ENCODE data around the gene CD3G. TPM values are rescaled to one million over a fixed set of nuclear protein-coding genes. Genes with fewer than 3 reads are reported as not detected.
A peak's percentile ranks its signal among the peaks of the same experiment; 100 is the strongest.

Gene CD3G
- polyA plus RNA-seq, 12 donors = 0.07 to 2.3 (median 0.26) TPM; not detected in 5

DNA sequence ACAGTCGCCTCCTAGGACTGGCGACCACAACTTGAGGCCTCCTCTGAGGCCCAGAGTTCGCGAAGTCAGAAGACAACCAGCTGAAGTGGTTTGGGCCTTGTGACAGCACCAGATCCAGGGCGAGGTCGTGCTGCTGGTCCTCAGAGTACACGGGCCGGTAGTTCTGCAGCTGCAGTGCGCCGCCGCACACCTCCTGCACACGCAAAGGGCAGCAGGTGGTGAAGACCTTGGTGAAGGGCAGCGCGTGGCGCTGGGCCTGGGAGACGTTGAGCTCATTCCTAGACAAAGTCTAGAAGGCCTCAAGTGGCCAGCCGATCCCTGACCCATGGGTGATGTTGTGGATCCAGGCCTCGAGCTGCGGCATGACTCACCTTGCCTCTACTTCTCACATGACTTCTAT, 21.4 kb upstream of the CD3G start:
- no peak for DNase-seq

GRCh38 chr11:118325283-118325682, 18.9 kb upstream of the CD3G start:
- DNase-seq = no peak

DNA sequence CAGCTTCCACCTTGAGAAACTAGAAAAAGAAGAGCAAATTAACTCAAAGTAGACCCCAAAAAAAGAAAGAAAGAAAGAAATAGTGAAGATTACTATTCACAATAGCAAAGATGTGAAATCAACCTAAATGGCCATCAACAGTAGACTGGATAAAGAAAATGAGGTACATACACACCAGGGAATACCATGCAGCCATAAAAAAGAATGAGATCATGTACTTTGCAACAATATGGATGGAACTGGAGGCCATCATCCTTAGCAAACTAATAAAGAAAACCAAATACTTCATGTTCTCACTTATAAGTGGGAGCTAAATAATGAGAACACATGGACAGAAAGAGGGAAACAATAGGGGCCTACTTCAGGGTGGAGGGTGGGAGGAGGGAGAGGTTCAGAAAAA, 15.4 kb upstream of the CD3G start:
- DNase-seq = no peak

GRCh38 chr11:118334745-118335144, 9.4 kb upstream of the CD3G start:
- DNase-seq = no peak

DNA sequence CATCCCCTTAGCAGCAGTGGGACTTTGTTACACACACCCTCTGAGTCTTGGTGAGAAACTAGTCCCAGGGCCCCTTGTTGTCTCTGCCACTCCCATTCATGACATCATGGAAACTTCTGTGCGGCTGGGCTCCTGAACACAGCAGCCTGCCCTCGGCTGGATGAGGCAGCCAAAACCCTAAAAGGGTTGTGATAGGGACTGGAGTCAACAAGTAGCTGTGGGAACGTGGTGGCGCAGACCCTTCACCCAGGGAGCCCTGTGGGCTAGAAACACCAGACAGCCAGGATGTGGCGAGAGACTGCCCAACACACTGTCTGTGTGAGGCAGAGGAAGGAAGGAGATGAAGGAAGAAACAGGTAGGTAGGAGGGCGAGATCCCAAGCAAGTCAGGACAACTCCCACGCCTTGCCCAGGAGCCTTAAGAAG, 5.5 kb upstream of the CD3G start:
- no peak for DNase-seq

GRCh38 chr11:118339281-118339961, 4.7 kb upstream of the CD3G start:
- DNase-seq = no peak

- DNase-seq = no peak
Observed at GRCh38 chr11:118340449-118340848, 3.7 kb upstream of the CD3G start.

DNA sequence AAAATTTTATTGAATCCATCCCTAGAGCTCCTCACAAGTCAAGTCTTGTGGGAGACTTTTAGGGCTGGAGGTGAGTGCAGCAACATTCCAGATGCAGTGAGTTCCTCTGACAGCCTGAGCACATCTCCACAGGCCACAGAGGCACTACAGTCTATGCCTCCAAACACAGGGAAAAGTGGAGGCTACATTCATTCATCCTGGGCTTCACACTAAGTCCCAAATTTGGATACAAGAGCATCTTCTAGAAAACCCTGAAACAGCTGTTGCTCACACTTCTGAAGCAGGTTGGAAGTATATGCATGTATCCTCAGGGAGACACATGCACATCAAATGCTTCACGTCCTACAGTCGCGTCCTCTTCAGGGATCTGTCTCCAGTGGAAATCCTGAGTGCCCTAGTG, 2.9 kb upstream of the CD3G start:
- DNase-seq = no peak

DNA sequence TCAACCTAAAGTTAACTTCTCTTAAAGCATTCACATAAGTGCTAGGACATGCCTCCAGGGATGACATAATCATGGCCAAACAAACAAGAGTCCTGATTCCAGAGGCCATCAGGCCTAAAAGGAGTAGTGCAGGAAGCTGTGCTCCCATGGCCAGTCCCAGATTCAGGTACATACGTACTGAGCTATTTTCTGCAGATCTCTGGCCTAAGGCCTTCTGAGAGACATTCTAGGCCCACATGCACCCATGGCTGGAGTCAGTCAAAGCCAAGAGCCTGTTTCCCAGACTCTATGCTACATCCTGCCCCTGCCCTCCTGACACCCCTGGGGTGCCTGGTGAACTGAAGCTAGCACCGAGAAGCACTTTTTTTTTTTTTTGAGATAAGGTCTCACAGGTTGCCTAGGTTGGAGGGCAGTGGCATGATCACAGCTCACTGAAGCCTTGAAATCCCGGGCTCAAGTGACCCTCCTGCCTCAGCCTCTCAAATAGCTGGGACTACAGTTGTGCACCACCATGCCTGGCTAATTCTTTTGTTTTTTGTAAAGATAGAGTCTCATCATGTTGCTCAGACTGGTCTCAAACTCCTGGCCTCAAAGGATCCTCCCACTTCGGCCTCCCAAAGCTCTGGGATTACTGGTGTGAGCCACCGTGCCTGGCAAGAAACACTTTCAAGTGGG, 2.2 kb upstream of the CD3G start:
- no peak for DNase-seq

DNA sequence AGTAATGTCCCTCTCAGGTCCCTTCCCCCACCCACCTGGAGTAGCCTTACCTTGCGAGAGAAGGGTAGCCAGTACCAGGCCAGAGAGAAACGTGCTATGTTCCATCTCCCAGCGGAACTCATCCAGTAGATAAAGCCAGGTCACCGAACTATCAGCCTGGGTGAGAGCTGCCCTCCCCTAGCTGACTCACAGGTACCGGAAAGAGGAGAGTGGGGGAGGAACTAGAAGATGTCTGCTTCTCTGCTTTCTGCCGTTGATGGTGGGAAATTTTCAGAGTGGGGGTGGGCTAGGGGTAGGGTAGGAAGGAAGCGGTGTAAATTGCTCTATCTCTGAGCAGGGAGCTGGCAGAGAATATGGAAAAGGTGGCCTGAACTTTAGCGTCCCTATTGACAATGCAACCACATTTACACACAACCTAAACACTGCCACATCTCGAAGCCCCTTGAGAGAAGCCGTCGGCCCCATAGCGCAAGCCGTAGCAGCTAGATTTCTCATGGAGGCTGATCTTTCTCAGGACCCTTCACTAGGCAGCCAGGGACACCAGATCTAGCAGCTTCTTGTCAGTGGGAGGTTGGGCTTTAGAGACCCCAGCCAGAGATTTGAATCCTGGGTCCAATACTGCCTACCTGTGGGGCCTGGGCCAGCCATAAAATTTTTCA, 1.5 kb upstream of the CD3G start, which contains the start of gene CD3D:
Gene CD3D (minus strand): TSS at position 203 of the 659 bp plus-strand sequence. CDS start 98 bp downstream, at position 105.
- no peak for DNase-seq

DNA sequence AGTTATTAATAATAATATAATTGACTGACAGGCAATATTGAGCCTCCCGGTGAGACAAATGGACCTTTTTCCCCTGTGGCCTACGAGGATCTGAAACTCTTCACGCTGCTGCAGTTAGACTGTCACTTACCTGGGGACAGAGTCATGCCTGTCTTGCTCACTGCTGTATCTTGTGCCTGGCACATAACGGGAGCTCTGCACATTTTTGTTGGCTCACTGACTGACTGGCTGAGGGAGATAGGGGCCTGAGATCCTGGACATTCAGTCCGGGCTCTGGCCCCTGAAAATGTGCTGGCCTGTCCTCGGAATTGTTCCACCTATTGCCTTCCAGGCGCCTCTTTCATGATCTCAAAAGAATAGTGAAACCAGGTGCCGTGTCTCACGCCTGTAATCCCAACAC, 896 bp upstream of the CD3G start:
- no peak for DNase-seq

DNA sequence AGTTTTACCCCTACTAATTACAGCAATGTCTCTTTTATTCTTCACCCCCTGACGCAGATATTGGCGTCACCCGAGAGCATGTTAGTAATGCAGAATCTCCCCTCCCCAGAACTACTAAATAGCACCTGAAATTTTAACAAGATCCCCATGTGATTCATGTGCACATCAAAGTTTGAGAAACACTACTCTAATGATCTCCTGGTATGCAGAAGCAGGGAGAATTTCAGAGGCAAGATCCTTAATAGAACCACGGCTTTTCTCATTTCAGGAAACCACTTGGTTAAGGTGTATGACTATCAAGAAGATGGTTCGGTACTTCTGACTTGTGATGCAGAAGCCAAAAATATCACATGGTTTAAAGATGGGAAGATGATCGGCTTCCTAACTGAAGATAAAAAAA, 5.3 kb downstream of the CD3G start:
- no peak for DNase-seq

DNA sequence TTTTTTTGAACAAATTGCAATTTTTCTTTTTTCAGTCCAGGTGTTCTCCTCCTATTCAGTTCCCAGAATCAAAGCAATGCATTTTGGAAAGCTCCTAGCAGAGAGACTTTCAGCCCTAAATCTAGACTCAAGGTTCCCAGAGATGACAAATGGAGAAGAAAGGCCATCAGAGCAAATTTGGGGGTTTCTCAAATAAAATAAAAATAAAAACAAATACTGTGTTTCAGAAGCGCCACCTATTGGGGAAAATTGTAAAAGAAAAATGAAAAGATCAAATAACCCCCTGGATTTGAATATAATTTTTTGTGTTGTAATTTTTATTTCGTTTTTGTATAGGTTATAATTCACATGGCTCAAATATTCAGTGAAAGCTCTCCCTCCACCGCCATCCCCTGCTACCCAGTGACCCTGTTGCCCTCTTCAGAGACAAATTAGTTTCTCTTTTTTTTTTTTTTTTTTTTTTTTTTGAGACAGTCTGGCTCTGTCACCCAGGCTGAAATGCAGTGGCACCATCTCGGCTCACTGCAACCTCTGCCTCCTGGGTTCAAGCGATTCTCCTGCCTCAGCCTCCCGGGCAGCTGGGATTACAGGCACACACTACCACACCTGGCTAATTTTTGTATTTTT, 9.1 kb downstream of the CD3G start:
- peak; percentile 23 for DNase-seq

DNA sequence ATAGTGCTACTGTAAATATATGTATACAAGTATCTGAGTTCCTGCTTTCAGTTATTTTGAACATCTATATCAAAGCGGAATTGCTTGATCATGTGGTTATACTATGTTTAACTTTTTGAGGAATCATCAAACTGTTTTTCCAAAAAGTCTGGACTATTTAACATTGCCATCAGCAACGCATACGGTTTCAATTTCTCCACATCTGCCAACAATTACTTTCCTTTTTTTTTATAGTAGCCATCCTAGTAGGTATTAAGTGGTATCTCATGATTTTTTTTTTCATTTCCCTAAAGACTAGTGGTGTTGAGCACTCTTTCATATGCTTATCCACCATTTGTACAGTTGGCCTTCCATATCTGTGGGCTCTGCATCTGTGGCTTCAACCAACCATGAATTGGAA, 13.9 kb downstream of the CD3G start:
- no peak for DNase-seq

- DNase-seq = peak; percentile 95
Observed at GRCh38 chr11:118359295-118359958, 15.3 kb downstream of the CD3G start, which contains the start of gene UBE4A. Gene UBE4A, plus strand, starts transcription at chr11:118359600. Its CDS starts 5,481 bp downstream, at chr11:118365081.

GRCh38 chr11:118364956-118365615, 20.9 kb downstream of the CD3G start:
- no peak for DNase-seq

DNA sequence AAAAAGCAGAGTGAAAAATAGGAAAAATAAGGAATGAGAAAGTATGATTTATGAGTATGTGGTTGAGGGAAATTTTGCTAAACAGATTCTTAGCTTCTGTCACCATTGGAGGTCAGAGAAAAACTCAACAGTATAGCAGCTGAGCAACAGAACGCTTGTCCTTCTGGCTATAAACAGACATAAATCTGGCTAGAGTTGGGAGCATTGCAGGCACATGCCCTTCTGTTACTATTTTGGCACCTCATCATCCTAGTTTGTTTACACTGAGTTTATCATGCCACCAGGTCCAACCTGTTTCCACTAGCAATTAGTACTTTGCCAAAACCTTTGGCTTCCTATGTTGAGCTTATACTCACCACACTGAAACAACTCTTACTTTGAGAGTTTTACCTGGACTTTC, 22.1 kb downstream of the CD3G start:
- no peak for DNase-seq

DNA sequence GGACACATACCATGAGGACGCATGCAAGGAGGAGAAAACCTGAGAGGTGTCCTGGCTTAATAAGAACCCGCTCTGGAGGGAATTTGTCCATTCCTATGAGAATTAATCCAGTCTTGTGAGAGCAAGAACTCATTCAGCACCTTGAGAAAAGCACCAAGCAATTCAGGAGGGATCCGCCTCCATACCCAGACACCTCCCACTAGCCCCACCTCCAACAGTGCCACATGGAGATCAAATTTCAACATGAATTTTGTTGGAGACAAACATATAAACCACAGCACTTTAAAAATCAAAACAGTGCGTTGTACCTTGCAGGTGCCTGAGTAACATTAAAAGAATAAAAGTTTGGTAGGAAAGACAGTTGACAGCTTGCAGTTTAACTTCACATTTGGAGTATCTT, 26.6 kb downstream of the CD3G start:
- DNase-seq = no peak

DNA sequence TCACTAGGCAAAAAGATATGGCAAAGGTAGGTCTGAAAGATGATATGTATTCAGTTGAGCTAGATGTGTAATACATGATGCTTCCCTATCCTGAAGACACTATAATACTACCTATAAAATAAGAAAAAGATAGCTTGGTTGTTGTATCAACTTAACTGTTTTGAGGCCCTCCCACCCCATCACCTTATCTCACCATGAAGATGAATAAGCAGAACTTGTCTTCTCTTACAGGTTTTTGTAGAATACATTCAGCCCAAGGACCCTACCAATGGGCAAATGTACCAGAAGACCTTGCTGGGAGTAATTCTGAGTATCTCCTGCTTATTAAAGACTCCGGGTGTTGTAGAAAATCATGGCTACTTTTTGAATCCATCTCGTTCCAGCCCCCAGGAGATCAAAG, 29.1 kb downstream of the CD3G start:
- no peak for DNase-seq

DNA sequence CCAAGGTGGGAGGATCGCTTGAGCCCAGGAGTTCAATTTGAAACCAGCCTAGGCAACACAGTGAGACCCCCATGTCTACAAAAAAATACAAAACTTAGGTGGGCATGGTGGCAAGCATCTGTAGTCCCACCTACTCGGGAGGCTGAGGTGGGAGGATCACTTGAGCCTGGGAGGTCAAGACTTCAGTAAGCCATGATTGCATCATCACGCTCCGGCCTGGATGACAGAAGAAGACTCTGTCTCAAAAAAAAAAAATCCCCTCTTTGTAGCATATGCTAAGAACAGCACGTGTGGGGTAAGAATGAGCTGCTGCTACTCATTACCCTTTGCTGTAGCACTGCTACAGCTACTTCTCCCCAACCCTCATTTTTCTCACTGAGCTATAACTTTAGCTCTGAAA, 29.7 kb downstream of the CD3G start:
- no peak for DNase-seq

- no peak for DNase-seq
Observed at GRCh38 chr11:118374729-118375128, 30.6 kb downstream of the CD3G start.
